Neural crest cell (in vitro differentiated cells): ENCODE results near the gene SWAP70. TPM values are rescaled to one million over a fixed set of nuclear protein-coding genes. Genes with fewer than 3 reads are reported as not detected.
A peak's percentile ranks its signal among the peaks of the same experiment; 100 is the strongest.

ENCODE experiments used
- DNase-seq: peaks from one replicate; pipeline ENCODE4 v3.0.0; 2021; ENCODE audit warnings: low read depth, mixed read lengths, low spot score
- H3K27ac Mint-ChIP-seq: one replicate; pipeline ENCODE4 v1.8.0; 2021; ENCODE audit warnings: mild to moderate bottlenecking, mixed read lengths; ENCODE audit not compliant: unreplicated experiment
- H3K27me3 Mint-ChIP-seq: 2 replicates; pipeline ENCODE4 v1.8.0; 2021; ENCODE audit warnings: low read depth, mild to moderate bottlenecking, mixed read lengths
- H3K36me3 Mint-ChIP-seq: 2 replicates; pipeline ENCODE4 v1.8.0; 2021; ENCODE audit warnings: low read depth, mild to moderate bottlenecking, mixed read lengths
- H3K4me1 Mint-ChIP-seq: 2 replicates; pipeline ENCODE4 v1.8.0; 2021; ENCODE audit warnings: mixed read lengths
- H3K4me3 Mint-ChIP-seq: one replicate; pipeline ENCODE4 v1.8.0; 2021; ENCODE audit warnings: mild to moderate bottlenecking, mixed read lengths
- H3K9me3 Mint-ChIP-seq: 2 replicates; pipeline ENCODE4 v1.8.0; 2021; ENCODE audit warnings: mixed read lengths
- total RNA-seq: library from RNA; stranded (reverse); gene quantifications from 2 replicates; pipeline ENCODE4 v1.2.1, GENCODE V29; 2021
- TF ChIP-seq, protein P1 (sequence below): fragments of 200-600 bp; sonication (generic); conservative IDR thresholded peaks from 2 replicates; pipeline ENCODE4 v1.5.0; 2021; ENCODE audit warnings: antibody characterized with exemption, mild to moderate bottlenecking

SWAP70 gene
- total RNA-seq, 1 donor from 2014 or later = 18.1 TPM

DNA sequence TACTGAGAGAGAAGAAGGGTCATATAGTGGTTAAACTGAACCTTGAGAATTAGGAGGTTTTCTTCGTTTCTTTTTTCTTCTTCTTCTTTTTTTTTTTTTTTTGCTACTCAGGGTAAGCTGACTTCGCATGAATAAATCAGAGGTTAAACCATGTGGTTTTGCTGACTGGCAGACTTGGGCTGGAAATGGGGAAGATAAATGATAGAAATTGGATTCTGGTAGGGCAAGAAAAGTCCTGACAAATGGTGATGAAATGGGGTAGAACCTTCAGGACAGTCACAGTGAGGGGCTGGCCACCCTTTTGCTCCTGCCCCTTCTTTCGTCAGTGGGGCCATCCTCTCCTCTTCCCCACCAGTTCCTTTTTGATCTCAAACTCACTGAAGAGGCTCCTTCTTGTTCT is 1.6 kb upstream of the SWAP70 start:
- Mint-ChIP-seq H3K27ac (no peak overlapping the region), H3K4me1 (peaks cover 23% of the 10 kb centered on the region)
- TF ChIP-seq, protein P1, sequence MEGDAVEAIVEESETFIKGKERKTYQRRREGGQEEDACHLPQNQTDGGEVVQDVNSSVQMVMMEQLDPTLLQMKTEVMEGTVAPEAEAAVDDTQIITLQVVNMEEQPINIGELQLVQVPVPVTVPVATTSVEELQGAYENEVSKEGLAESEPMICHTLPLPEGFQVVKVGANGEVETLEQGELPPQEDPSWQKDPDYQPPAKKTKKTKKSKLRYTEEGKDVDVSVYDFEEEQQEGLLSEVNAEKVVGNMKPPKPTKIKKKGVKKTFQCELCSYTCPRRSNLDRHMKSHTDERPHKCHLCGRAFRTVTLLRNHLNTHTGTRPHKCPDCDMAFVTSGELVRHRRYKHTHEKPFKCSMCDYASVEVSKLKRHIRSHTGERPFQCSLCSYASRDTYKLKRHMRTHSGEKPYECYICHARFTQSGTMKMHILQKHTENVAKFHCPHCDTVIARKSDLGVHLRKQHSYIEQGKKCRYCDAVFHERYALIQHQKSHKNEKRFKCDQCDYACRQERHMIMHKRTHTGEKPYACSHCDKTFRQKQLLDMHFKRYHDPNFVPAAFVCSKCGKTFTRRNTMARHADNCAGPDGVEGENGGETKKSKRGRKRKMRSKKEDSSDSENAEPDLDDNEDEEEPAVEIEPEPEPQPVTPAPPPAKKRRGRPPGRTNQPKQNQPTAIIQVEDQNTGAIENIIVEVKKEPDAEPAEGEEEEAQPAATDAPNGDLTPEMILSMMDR = no peak

DNA sequence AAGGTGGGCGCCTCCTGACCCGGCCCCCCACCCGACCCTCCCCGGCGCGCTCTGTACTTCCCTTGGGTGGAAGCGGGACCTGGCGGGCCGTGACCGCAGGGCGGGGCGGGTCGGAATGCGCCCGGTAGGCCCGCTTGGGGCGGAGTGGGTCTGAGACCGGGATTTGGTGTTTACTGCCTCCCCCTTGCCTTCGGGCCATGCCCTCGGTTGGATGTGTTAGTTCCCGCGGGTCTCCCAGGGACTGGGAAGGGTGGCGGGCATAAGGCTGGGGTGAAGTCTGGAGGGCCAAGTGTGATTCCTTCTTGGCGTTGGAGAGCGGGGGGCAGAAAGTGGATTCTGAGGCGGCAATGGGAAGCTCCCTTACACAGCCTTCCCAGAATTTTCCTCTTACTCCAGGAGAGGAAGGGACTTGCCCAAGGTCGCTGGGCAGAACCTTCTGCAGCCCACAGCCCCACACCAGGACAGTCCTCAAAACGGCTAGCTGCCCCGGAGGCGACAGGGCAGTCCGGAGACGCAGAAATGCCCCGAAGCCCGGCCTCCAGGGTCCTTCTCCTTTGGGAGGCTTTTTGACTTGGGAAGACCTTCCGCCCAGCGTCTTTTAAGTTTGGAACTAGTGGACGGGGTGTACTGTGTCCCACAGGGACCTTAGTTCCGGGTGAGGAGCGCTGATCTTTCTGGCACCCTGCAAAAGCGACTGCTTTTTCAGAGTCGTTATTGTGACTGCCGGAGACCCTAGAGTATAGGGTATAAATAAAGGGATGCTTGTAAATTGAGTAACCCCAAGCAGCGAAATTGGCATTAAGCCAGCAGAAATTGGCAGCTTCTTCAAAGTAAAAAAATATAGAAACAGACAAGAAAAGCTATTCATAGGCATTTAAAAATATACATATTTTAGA is 647 bp downstream of the SWAP70 start:
- DNase-seq = peak; percentile 6
- TF ChIP-seq, protein P1 = no peak
- Mint-ChIP-seq H3K27ac (no peak overlapping the region), H3K27me3 (peaks cover 19% of the 10 kb centered on the region), H3K4me1 (peaks cover 23% of the 10 kb centered on the region), H3K36me3 (peaks cover 13% of the 10 kb centered on the region), H3K4me3 (peak overlapping the region; percentile 93), H3K9me3 (peaks cover 8% of the 10 kb centered on the region)

More for the DNA sequence above, 1.6 kb upstream of the SWAP70 start:
- Mint-ChIP-seq H3K36me3 (peaks cover 13% of the 10 kb centered on the region), H3K4me3 (peak overlapping the region; percentile 93), H3K27me3 (peaks cover 19% of the 10 kb centered on the region), H3K9me3 (peaks cover 8% of the 10 kb centered on the region)
- no peak for DNase-seq

DNA sequence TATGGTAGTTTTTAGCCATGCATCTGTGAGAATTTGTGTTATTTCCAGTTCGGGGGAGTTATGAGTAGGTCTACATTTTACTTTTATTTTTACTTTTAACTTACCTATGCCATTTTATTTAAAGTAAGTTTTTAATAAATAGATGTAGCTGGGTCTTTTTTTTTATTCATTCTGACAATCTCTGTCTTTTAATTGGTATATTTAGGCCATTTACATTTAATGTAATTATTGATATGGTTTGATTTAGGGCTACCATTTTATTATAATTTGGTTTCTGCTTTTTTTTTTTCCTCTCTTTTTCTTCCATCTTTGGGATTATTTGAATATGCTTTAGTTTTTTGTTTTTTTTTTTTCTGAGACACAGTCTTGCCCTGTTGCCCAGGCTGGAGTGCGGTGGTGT is 1.9 kb downstream of the SWAP70 start:
- H3K36me3 Mint-ChIP-seq = peaks cover 16% of the 10 kb centered on the region
- peak overlapping the region; percentile 93 for H3K4me3 Mint-ChIP-seq
- peaks cover 11% of the 10 kb centered on the region for H3K9me3 Mint-ChIP-seq
- no peak for DNase-seq
- no peak overlapping the region for H3K27ac Mint-ChIP-seq
- H3K27me3 Mint-ChIP-seq = peaks cover 19% of the 10 kb centered on the region
- TF ChIP-seq, protein P1 = no peak
- peaks cover 23% of the 10 kb centered on the region for H3K4me1 Mint-ChIP-seq

DNA sequence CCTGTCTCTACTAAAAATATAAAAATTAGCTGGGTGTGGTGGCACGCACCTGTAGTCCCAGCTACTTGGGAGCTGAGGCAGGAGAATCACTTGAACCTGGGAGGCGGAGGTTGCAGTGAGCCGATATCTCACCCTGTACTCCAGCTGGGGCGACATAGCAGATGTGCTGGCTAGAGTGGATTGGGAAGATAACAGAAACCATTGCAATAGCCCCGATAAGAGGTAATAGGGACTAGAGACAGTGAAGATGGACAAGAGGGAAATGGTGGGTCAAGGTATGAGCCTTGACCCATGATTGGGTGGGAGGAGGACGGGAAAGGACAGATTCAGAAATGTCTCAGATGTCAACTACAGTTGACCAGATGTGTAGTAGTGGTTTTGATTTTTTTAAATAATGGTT is 6.1 kb downstream of the SWAP70 start:
- peaks cover 5% of the 10 kb centered on the region for H3K9me3 Mint-ChIP-seq
- H3K4me1 Mint-ChIP-seq = peaks cover 17% of the 10 kb centered on the region
- no peak overlapping the region for H3K4me3 Mint-ChIP-seq
- H3K27ac Mint-ChIP-seq = no peak overlapping the region
- no peaks in the 10 kb centered on the region for H3K27me3 Mint-ChIP-seq
- H3K36me3 Mint-ChIP-seq = peaks cover 13% of the 10 kb centered on the region
- TF ChIP-seq, protein P1 = no peak
- DNase-seq = no peak

DNA sequence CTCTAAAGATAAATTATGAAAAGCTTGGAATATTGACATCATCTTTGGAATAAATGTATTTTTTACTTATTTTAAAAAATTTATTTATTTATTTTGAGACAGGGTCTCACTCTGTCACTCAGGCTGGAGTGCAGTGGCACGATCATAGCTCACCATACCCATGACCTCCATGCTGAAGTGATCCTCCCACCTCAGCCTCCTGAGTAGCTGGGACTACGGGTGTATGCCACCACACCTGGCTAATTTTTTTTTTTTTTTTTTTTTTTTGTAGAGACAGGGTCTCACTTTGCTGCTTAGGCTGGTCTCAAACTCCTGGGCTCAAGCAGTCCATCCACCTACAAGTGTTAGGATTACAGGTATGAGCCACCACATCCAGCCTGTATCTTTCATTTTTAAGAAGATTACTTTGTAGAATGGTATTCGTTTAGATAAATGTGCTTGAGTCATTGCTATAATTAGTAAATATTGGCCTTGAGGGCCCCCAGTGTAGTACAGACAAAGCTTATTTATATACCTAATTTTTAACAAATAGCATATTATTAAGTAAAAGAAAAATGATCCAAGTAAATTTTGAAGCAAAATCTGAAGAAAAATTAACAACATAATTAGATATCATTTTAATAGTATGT is 8.5 kb downstream of the SWAP70 start:
- TF ChIP-seq, protein P1 = no peak
- Mint-ChIP-seq H3K36me3 (peaks cover 3% of the 10 kb centered on the region), H3K4me1 (peaks cover 17% of the 10 kb centered on the region), H3K27me3 (no peaks in the 10 kb centered on the region), H3K4me3 (no peak overlapping the region), H3K9me3 (peaks cover 3% of the 10 kb centered on the region), H3K27ac (no peak overlapping the region)
- no peak for DNase-seq
